Fibroblast of skin of scalp (primary cell): ENCODE data around the gene FGFRL1.
"Not testable (repeated sequence)": the region's sequence is repeated elsewhere in the genome, so short reads cannot be mapped to it uniquely, and the experiment has no call there.

Experiments
- DNase-seq: peaks from one replicate; pipeline ENCODE4 v3.0.0-alpha.2; 2013

Gene FGFRL1

DNA sequence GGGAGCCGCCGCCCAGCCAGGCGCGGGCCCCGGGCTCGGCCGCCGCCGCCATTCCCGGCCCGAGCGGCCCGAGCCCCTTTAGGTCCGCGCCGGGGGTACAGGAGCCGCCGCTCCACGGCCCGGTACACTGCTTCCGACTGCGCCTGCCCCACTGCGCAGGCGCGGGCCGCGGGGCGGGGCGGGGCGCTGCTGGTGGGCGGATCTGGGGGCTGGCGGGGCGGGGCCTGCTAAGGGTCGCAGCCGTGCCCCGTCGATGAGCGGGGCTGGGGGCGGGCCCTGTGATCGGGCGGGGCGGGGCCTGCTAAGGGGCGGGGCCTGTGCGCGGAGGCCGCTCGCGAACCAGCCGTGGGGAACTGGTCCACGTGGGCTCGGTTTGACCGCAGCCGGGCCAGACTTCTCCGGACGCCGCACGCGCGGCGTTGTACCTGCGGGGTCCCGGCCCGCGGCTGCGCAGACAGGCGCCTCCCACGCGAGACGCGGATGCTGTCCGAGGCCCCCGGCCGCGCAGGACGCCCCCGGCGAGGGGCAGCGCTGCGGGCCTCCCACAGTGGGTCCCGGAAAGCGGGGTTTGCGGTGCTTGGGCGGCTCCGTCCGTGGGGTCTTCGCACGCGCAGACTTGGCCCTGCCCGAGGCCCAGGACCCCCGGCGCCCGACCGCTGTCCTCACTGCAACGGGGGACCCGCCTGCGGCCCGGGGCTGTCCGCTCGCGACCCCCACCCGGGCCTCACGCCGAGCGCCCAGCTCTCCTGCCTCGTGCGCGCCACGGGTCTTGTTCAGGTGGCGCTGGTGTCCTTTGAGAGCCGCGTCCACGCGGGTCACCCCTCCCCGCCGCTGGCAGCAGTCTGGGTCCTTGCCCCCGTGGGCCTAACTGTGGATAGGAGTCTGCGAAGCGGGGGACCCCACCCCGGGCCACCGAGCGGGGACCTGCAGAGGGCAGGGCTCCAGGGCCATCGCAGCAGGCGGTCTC lies 37.7 kb upstream of the FGFRL1 start, which contains the start of gene DGKQ:
TSS of gene DGKQ (minus strand) at position 139 of the 967 bp plus-strand sequence. CDS start at position 52, 87 bp downstream.
- DNase-seq = peak; percentile 89

- DNase-seq = no peak
These were observed 36.8 kb upstream of the FGFRL1 start for GRCh38 chr4:974668-975067.

GRCh38 chr4:976016-976415 lies 35.4 kb upstream of the FGFRL1 start:
- not testable (repeated sequence) for DNase-seq

DNA sequence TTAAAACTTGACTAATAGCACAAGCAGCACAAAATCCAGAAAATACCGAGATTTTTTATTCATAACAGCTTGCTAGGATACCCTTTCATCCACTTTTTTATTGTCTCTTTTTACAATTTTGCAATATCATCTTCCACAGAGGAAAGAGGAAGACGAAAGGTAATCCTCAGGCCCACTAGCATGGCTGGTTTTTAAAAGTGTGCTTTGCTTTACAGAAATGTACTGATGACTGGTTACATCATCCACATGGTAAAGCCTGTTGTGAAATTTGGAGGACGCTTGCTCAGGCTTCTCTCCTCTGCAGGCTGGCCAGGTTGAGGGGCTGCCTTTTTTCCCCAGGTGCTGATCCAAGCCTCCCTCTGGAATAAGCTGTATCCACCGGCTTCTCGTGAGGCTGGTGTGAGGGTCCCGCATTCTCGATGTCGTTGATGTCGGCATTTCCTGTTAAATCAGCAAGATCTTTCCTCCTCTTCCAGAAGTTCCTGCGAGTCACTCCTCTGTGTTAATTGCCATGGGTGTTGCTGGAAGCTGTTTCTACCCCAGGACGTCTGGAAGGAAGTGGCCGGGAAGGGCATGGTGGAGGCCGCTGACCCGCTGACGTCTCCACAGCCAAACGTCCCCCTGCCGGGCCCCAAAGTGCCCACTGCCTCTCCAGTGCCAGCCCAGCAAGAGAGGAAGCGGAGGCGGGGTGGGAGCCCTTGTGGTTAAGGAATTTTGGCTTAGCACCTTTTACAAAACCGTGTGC lies 32.3 kb upstream of the FGFRL1 start:
- DNase-seq = peak; percentile 31

DNA sequence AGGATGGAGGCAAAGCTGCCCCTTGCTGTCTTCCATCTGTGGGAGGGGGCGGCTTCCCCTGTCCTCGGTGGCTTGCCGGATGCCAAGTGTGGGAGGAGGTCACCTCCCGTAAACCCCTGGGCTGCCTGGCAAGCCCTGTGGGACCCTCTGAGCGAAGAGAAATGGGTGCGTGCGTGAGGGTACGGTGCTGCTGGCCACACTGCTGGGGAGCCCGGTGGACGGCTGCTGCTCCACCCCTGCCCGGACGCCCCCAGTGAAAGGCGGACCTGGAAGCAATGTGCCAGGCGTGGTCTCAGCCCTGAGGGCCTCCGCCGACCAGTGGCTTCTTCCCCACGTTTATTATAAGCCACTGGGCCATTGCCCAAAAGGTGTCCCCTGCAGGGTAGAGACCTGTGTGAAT lies 29.1 kb upstream of the FGFRL1 start:
- no peak for DNase-seq

- DNase-seq = no peak
These were observed 28.6 kb upstream of the FGFRL1 start for GRCh38 chr4:982814-983213.

DNA sequence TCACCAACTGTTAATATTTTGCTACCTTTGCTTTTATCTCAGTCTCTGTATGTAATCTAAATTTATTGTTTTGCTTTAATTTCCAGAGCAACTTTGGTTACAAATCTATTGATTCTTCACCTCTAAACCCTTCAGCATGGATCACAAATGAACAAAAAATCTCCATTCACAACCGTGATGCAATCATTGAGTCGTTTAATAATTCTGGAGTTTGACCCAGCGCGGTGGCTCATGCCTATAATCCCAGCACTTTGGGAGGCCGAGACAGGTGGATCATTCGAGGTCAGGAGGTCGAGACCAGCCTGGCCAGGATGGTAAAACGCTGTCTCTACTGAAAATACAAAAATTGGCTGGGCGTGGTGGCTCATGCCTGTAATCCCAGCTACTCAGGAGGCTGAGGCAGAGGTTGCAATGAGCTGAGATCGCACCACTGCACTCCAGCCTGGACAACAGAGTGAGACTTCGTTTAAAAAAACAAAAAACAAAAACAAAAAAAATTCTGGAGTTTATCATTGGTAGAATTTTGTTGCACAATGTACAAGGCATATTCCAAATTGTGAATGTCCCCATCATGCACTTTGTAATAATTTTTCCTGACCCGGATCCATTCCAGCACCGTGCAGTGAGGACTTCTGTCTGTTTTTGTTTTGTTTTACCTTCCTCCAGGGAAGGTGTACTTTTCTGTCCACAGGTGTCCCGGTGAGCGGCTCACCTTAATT lies 26.9 kb upstream of the FGFRL1 start:
- DNase-seq = no peak

DNA sequence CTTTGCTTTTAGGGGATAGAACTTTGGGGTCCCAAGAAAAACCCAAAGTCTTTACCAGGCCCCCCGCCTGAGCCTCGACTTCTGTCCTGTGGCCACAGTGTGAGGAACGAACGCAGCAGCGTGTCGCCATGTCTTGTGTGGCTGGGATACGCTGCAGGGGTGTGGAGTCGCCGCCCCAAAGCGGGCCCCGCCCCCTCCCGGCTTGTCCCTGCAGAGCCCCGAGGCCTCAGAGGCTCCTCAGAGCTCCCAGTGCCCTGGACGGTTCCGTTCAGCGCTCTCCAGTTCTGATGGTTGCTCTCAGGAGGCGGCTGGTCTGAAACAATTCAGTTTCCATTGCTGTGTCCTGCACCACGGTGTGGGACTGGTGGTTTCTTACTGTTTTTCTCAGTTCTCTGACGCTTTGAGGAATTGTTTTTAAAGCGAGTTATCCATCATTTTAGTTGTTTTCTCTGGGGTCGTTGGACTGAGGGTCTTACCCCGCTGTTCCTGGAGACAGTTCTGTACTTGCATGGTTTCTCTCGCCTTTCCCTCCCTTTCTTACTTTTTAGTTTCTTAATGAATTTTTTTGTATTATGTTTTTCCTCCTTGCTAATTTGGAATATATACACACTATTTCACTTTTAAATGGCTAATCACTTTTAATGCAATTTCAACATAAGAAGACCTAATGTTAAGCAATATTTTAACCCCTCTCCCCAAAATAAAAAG lies 26.1 kb upstream of the FGFRL1 start:
- peak; percentile 24 for DNase-seq

DNA sequence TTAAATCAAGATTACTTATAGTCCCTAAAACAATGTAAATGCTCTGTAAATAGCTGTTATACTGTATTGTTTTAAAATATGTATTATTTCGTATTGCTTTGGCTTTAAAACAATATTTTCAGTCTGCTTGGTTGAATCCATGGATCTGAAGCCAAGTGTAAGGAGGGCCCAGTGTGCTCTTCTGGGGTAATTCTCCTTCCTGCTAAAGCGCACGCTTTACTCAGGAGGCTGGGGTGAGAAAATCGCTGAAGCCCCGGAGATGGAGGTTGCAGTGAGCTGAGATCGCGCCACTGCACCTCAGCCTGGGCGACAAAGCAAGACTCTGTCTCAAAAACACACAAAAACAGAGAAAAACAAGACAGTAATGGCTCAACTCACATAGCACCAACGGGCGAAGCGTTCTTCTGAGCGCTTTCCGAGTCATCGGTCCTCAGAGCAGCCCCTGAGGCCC lies 25.0 kb upstream of the FGFRL1 start:
- no peak for DNase-seq

DNA sequence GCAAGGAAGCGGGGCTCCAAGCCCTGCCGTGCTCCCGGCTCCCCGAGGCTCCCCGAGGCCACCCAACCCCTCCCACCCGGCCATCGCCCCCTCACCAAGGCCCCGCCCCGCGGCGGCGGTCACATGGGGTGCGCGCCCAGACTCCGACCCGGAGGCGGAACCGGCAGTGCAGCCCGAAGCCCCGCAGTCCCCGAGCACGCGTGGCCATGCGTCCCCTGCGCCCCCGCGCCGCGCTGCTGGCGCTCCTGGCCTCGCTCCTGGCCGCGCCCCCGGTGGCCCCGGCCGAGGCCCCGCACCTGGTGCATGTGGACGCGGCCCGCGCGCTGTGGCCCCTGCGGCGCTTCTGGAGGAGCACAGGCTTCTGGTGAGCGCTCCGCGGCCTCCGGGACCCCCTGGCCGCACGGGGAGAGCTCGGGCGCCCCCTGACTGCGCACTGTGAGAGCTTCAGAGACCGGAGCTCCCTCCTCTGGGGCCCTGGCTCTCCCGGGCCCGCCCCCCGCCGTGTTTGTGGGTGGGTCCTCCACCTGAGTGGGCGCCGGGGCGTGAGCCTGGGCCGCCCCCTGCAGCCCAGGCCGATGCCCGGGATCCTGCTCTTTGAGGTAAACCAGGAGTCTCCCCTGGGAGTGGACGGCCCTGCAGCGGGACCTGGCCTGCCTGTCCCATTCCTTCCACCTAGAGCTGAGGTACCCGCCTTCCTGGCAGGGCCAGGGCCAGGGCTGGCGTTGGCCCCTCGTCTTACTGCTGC lies 24.4 kb upstream of the FGFRL1 start, which contains the start of gene IDUA:
TSS of gene IDUA (plus strand) at position 166 of the 745 bp plus-strand sequence. CDS start at position 207, 41 bp downstream.
- DNase-seq = peak; percentile 60

DNA sequence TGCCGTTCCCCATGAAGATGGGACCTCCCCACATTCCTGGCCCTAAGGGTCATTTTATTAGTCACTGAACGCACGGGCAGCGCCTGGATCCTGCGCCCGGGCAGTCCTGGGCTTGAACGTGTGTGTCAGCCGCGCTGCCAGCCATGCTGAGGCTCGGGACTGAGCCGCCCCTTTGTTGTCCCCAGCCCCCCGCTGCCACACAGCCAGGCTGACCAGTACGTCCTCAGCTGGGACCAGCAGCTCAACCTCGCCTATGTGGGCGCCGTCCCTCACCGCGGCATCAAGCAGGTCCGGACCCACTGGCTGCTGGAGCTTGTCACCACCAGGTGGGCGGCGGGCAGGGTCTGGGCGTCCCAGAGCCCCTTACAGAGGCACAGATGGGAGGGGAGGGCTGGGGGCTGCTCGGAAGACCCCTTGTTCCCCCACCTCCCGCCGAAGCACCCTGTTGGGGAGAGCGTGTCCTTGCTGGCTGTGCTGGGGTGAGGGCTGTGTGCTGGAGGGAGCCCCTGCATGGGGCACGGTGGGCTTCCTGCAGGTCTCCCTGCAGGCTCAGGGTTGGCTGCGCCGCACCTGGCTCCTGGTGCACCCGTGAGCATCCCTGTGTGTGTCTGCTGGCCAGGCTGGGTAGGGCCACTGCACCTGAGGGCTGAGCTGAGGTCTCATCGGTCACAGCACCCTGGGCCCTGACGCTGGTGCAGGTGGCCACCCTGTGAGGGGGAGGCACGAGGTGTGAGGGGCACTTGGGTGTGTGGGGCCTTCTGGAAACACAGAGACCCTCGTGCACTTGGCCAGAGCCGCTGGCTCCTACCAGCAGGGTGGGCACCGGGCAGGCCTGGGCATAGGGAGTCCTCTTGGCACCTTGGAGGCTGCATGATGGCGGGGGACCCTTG lies 23.6 kb upstream of the FGFRL1 start:
- no peak for DNase-seq

GRCh38 chr4:988726-989721 lies 22.4 kb upstream of the FGFRL1 start:
- DNase-seq = no peak

GRCh38 chr4:989722-990471 lies 21.5 kb upstream of the FGFRL1 start:
- no peak for DNase-seq

- DNase-seq = no peak
These were observed 20.6 kb upstream of the FGFRL1 start for GRCh38 chr4:990746-991367.

- no peak for DNase-seq
These were observed 19.8 kb upstream of the FGFRL1 start for GRCh38 chr4:991451-992296.

DNA sequence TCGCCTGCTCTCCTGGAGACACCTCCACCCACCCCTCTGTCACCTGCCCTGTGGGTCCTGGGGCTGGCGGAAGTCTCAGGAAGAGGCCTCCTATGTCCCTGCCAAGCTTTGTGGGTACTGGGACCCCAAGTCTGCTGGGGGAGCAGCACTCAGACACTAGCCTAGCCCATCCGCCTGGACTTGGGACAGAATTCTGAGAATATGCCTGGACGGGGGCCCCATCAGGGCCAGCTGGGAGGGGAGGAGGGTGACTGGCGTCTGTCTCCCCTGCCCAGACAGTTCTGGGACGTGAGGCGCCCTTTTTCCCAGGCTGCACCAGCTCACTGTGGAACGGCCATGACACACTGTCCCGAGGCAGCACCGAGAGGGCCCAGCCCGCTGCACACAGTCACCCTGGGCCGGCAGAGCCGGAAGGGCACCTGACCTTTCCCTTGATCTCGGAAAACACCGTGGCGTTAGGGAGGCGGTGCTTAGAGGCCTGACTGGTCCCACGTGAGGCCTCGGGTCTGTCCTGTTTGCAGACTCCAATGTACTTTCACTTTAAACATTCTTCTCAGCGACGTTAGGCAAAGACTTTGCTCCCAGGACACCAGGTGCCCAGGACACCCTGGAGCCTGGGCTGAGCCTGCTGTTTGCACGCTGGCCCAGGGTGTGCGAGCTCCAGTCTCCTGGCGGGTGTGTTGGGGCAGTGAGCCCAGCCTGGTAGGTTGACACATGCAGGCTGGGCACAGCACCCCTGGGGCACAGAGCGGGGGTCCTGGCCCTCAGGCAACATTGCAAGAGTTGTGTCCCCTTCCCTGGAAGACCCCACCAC lies 18.9 kb upstream of the FGFRL1 start:
- no peak for DNase-seq
